ENCODE data around the gene TIMM13. TPM values are rescaled to one million over a fixed set of nuclear protein-coding genes. Genes with fewer than 3 reads are reported as not detected.

Gene TIMM13
- total and polyA plus RNA-seq, 10 of the 15 experiments (the other 5 are each of a cell fraction or from before 2014, with no cell fraction given) = 9.9 to 205 (median 63.6) TPM

- Histone ChIP-seq H3K36me3 (ENCODE audit: control insufficient read depth in 2 of 2, insufficient read depth in 2 of 2, low read length in 1 of 2) (no peaks in the 10 kb centered on the region), H3K79me2 (ENCODE audit: control insufficient read depth, insufficient read depth, low read length) (no peaks in the 10 kb centered on the region), H3K27me3 (replicated peaks in 1 of 2; ENCODE audit: control insufficient read depth in 2 of 2, insufficient read depth in 2 of 2, low read length in 1 of 2) (no peaks in the 10 kb centered on the region), H3K4me2 (ENCODE audit: control insufficient read depth, insufficient read depth) (no peak overlapping the region), H3K9ac (ENCODE audit: control insufficient read depth, insufficient read depth, low read length) (no peak overlapping the region), H4K20me1 (ENCODE audit: control insufficient read depth, insufficient read depth) (no peaks in the 10 kb centered on the region), H3K27ac (ENCODE audit: control insufficient read depth, insufficient read depth) (no peak overlapping the region), H2AFZ (ENCODE audit: control insufficient read depth, low read depth, low read length) (no peak overlapping the region), H3K9me3 (replicated peaks; ENCODE audit: control insufficient read depth, insufficient read depth, low read length) (no peaks in the 10 kb centered on the region), H3K4me1 (ENCODE audit: control insufficient read depth, insufficient read depth, low read length) (peaks cover 3% of the 10 kb centered on the region), H3K4me3 (no peak overlapping the region)
- ATAC-seq (no peak), FAIRE-seq (no peak), DNase-seq (ENCODE audit: low read depth, low spot score) (no peak)
- WGBS (ENCODE audit: insufficient coverage, insufficient replicate concordance, low lambda C conversion rate, missing lambda C conversion rate) = 84% methylated on average over 13 of the region's 14 CpGs
- ChIA-PET SMC1A (ENCODE audit: uncharacterized antibody, unreplicated experiment) (interaction anchor here (0.6 kb wide), 1 partner anchor 70 kb away, joined by 3 read pairs; no protein-coding TSS in a partner anchor), RAD21 (ENCODE audit: unreplicated experiment) (no interaction called here), POLR2A (interaction anchor here (0.5 to 0.6 kb wide), 2 partner anchors 16 to 40 kb away, joined by 3 to 4 read pairs; no protein-coding TSS in a partner anchor), CTCF (no interaction called here)
- in situ Hi-C loops (cut with MboI) (no loop called here), intact Hi-C loops (cut with micrococcal nuclease; ENCODE audit: unreplicated experiment) (loop anchor here (10.0 kb wide), 1 partner anchor 216 kb away; no protein-coding TSS in a partner anchor)
- BruUV-seq (replicated peaks) = no TSS peak
- TF ChIP-seq POLR2A (IDR thresholded peaks at IDR 0.05; ENCODE audit: low read depth, low read length) (no peak), HSF1 (IDR thresholded peaks at IDR 0.05; ENCODE audit: low read depth, low read length) (peak; percentile 96), PRDM15 (CRISPR knock-in tag; IDR thresholded peaks at IDR 0.05) (no peak), ZBTB33 (IDR thresholded peaks at IDR 0.05) (no peak), ETV6 (conservative IDR thresholded peaks at IDR 0.05 in 1 of 2, IDR thresholded peaks at IDR 0.05 in 1 of 2; ENCODE audit: borderline replicate concordance in 1 of 2, low read depth in 1 of 2) (no peak), ESRRA (IDR thresholded peaks at IDR 0.05; ENCODE audit: low read length) (no peak), IRF5 (IDR thresholded peaks at IDR 0.05; ENCODE audit: borderline replicate concordance) (no peak), TCF7 (IDR thresholded peaks at IDR 0.05; ENCODE audit: borderline replicate concordance) (no peak), CUX1 (IDR thresholded peaks at IDR 0.05; ENCODE audit: insufficient replicate concordance, low read depth, low read length) (no peak)
Measured at GRCh38 chr19:2398735-2399305, 28.6 kb downstream of the TIMM13 start.
